ENCODE data around the gene TMEM184A. TPM values are rescaled to one million over a fixed set of nuclear protein-coding genes. Genes with fewer than 3 reads are reported as not detected.

Gene TMEM184A
- total and polyA plus RNA-seq, 2 of the 8 experiments (the other 6 are each of a cell fraction or from before 2014, with no cell fraction given), result 1.8 to 2.1 TPM

DNA sequence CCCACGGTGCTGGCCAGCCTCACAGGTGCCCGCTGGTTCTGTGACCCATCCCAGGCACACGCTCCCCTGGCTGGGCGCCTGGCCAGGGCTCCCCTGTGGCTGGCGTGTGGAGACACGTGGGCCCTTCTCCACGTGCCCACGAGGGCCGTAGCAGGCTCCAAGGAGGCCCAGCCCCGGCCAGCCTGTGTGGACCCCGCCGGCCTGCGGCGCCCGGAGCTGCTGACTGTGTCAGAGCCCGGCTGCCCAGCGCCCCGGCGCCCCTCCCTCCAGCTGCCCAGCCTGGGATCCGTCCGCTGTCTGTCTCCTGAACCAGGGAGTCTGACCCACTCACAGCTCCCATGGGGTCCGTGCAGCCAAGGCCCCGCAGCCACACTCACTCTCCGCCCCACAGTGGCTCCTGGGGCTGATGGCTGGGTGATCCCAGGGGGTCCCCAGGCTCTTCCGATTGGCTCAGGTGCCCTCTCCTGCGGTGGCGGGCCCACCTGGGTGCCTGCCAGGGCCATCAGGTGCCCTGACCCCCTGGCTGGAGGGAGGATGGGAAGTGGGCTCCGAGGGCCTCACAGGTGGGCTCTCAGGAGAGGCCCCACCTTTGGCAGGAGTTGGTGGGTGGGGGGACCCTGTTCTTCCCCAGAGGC lies 9.6 kb downstream of the TMEM184A start (continued):
- no peak for TF ChIP-seq EP300 (IDR thresholded peaks at IDR 0.05; ENCODE audit: borderline replicate concordance in 1 of 2, low read depth in 2 of 2, low read length in 2 of 2)
- TF ChIP-seq HDAC2 (IDR thresholded peaks at IDR 0.05; ENCODE audit: borderline replicate concordance in 1 of 2, low read depth in 2 of 2, low read length in 2 of 2), result no peak
